Upper lobe of left lung (tissue), 4 donors: ENCODE results near the gene HDHD3.

ENCODE experiments used
- CTCF ChIP-seq, 6 experiments: fragments of 450-650 bp in 4 of 6; fragments of 200-600 bp in 2 of 6; sonication (generic) in 2 of 6; IDR thresholded peaks; one replicate each; pipeline ENCODE4 v1.5.1; 2016 to 2019; ENCODE audit warnings: antibody characterized with exemption in 6 of 6
- EP300 ChIP-seq, 4 donors: sonication (generic); formaldehyde crosslinking; IDR thresholded peaks; one replicate each; pipeline ENCODE4 v1.5.1; 2017; ENCODE audit warnings: antibody characterized with exemption in 4 of 4, control low read depth in 2 of 4
- POLR2A ChIP-seq, 4 donors: fragments of 450-650 bp; IDR thresholded peaks; one replicate each; pipeline ENCODE4 v1.5.1; 2016 to 2017; ENCODE audit warnings: antibody characterized with exemption in 4 of 4, mild to moderate bottlenecking in 2 of 4
- POLR2AphosphoS5 ChIP-seq, 2 donors: sonication (generic); formaldehyde crosslinking; IDR thresholded peaks; one replicate each; pipeline ENCODE4 v1.5.1; 2017; ENCODE audit warnings: antibody characterized with exemption in 2 of 2

GRCh38 chr9:113417370-113417769 lies 40.6 kb upstream of the HDHD3 start:
- TF ChIP-seq CTCF (IDR thresholded peaks at IDR 0.05) (no peak), POLR2AphosphoS5 (IDR thresholded peaks at IDR 0.05) (no peak), EP300 (IDR thresholded peaks at IDR 0.05) (no peak), POLR2A (IDR thresholded peaks at IDR 0.05) (no peak)
